GM18870 (cell line): ENCODE measurements around the gene DEFB121.
"Not testable (repeated sequence)": the region's sequence is repeated elsewhere in the genome, so short reads cannot be mapped to it uniquely, and the experiment has no call there.

Source experiments
- ATAC-seq: cut with Tn5 transposase; IDR thresholded peaks from one replicate; pipeline ENCODE4 v1.9.1; 2021; ENCODE audit warnings: moderate library complexity; ENCODE audit not compliant: unreplicated experiment

Gene DEFB121, protein sequence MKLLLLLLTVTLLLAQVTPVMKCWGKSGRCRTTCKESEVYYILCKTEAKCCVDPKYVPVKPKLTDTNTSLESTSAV

DNA sequence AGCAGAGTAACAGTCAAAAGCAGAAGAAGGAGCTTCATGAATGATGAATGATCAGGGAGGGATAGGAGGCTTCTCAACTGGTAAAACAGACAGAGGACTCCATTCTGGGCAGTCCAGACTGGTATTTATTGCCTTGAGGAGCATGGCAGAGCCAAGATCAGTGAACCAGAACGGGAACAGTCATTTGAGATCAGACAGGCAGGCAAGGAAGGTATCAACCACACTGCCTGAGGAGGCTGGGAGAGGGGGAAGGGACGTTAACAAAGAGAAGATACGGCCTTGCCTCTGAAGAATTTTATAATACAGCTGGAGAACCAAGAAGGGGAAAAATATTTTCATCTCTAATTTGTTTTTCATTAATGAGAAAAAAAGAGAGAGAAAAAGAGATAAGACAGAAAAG, at the start of gene DEFB121:
Gene DEFB121 (minus strand): TSS at position 101 of the 400 bp plus-strand sequence. CDS start 63 bp downstream, at position 38.
- ATAC-seq = no peak

DNA sequence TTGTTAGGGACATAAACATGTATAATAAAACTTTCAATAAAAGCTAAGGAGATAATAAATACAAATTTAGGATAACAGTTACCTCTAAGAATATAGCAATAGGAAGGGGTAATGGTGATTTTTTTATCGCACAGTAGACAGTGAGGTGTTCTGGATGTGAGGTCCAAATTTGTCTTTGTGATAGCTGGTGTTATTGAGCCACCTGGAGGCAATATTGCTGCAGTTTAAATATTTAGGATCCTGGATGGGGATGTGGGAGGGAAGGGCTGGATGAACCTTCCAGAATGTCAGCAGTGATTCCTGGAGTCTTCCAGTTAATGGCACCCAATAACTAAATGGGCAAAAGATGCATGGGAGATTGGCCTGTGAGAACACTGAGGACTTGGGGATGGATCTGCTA, 48.3 kb upstream of the DEFB121 start:
- ATAC-seq = no peak

DNA sequence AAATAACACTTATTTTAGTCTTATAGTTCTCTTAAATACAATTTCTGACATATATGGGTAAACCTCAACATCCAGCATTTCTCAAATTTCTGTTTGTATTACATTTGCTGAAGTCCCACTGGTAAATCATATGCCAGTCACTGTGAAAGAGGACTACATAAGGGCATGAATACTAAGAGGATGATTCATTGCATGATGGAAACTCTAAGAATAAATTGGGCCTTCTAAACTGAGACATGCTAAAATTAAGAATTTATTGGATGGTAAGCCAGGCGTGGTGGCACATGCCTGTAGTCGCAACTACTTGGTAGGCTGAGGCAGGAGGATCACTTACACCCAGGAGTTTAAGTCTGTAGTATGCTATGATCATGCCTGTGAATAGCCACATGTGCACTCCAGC, 46.6 kb upstream of the DEFB121 start:
- no peak for ATAC-seq

DNA sequence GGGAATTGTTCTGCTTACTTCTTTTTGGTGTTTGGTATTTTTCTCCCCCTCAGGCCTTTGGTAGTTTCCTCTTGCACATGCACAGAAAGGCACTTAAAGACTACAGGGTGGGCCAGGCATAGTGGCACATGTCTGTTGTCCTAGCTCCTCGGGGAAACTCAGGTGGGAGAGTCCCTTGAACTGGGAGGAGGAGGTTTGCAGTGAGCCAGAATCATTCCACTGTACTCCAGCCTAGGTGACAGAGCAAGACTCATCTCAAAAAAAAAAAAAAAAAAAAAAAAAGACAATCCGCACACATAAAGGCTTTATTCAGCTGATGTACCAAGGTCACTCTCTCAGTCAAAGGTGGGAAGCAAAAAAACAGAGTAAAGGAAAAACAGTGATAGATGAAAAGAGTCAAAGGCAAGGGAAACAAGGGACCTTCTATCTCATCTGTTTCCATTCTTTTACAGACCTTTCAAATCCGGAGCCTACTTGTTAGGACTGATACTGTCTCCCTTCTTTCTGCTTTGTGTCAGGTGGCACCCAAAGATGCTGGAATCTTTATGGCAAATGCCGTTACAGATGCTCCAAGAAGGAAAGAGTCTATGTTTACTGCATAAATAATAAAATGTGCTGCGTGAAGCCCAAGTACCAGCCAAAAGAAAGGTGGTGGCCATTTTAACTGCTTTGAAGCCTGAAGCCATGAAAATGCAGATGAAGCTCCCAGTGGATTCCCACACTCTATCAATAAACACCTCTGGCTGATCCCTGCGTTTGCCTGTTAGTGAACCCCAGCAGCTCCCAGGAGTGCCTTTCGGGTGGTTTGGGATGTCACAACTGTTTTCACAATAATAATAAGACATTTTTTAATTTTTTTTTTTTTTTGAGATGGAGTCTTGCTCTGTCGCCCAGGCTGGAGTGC, 43.7 kb upstream of the DEFB121 start:
- ATAC-seq = no peak

DNA sequence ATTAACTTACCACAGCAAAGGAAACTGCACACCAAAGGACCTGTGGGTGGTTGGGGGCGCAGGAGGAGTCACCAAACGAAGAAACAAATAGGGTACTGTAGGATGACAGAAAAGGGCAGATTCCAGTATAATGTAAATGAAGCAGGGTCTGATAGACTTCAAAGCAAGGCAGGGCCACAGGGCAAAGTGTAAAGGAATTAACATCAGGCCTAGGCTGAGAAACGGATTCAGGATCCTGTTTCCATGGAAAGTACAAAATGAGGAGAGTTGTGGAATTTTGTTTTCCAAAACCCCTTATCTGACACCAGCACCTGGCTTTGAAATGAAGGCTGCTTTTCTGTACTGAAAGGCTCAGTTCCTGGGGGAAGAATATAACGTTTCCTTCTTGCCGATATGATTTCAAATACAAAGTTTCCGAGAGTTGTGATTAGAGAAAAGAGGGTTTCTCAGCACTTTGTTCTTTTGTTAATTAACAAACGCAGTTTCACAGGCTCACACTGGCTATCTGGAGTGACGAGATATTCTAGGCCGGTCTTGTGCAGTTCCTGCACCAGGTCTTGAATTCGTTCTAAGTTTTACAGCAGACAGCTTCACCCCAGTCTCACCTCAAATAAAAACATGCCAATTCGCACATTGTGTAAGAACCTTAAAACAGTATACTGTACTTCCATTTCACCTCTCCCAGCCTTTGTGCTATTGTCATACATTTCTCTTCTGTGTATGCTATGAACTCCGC, 40.2 kb upstream of the DEFB121 start:
- ATAC-seq = no peak

DNA sequence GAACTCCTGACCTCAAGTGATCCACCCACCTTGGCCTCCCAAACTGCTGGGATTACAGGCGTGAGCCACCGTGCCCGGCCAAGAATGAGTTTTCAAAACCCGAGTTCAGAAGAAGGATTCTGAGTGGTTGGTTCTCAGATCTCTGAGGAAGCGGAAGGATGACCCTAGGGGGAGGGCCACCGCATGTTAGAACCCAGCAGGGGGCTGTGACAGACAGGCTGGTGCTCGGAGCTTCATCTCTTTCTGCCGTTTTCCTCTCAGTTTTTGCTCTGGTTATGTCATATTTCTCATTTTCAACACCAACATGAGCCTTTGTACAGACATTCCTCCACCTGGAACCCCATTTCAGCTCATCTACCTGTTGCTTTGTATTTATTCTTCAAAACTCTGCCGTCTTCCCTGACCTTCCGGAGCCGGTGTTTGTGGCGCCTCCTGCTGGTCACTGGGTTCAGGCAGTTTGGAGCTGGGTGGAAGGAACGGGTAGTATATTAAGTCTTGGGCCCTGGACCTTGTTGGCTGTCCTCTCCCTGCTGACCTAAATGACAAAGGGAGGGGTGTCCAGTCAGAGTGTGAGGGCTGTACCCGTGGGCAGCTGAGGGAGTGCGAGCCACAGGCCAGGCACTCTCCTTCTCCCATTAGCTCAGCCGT, 34.1 kb upstream of the DEFB121 start, which contains the start of gene DEFB123:
Gene DEFB123 (plus strand): TSS at position 621 of the 648 bp plus-strand sequence. CDS start 67 bp downstream, outside the sequence.
- no peak for ATAC-seq

DNA sequence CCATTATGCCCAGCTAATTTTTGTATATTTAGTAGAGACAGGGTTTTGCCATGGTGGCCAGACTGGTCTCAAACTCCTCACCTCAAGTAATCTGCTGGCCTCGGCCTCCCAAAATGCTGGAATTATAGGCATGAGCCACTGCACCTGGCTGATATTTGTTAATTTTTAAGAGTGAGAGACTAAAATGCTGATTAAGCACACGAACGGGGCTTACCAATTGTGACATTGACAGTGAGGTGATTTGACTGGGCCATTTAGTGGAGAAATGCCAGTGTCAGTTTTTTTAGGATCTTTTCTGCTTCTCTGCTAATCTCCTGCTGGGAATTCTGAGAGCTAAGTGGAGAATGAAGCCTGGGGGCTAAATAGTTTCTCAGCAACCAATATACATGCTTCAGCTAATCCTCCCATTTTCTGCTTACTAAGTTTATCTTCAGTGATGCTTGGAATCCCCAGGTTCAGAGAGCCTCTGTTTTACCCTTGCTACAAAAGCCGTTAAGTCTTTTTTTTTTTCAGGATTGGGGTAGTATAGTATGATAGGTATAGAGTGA, 24.6 kb upstream of the DEFB121 start:
- ATAC-seq = no peak

DNA sequence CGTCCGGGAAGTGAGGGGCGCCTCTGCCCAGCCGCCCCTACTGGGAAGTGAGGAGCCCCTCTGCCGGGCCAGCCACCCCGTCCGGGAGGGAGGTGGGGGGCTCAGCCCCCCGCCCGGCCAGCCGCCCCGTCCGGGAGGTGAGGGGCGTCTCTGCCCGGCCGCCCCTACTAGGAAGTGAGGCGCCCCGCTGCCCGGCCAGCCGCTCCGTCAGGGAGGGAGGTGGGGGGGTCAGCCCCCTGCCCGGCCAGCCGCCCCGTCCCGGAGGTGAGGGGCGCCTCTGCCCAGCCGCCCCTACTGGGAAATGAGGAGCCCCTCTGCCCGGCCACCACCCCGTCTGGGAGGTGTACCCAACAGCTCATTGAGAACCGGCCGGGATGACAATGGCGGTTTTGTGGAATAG, 21.6 kb upstream of the DEFB121 start:
- not testable (repeated sequence) for ATAC-seq

DNA sequence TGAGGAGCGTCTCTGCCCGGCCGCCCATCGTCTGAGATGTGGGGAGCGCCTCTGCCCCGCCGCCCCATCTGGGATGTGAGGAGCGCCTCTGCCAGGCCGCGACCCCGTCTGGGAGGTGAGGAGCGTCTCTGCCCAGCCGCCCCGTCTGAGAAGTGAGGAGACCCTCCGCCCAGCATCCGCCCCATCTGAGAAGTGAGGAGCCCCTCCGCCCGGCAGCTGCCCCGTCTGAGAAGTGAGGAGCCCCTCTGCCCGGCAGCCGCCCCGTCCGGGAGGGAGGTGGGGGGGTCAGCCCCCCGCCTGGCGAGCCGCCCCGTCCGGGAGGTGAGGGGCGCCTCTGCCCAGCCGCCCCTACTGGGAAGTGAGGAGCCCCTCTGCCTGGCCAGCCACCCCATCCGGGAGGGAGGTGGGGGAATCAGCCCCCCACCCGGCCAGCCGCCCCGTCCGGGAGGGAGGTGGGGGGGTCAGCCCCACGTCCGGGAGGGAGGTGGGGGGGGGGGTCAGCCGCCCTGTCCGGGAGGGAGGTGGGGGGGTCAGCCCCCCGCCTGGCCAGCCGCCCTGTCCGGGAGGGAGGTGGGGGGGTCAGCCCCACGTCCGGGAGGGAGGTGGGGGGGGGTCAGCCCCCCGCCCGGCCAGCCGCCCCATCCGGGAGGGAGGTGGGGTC, 21.0 kb upstream of the DEFB121 start:
- not testable (repeated sequence) for ATAC-seq

DNA sequence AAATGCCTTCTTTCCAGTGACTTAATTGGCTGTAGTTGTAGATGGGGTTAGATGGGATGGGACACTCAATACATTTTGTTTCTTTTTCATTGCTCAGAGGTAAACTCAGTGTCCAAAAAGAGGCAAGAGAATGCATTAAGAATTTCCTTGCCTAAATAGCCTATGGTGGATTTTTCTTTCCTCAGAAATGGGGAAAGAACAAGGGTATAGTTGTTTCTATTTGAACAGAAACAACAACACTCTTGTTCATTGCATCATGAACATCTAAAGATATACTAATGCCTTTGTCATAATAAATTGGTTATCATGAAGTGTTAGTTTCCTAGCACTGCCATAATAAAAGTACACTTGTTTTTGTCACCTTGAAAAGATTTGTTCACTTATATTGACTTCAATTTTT, 19.8 kb upstream of the DEFB121 start:
- no peak for ATAC-seq

DNA sequence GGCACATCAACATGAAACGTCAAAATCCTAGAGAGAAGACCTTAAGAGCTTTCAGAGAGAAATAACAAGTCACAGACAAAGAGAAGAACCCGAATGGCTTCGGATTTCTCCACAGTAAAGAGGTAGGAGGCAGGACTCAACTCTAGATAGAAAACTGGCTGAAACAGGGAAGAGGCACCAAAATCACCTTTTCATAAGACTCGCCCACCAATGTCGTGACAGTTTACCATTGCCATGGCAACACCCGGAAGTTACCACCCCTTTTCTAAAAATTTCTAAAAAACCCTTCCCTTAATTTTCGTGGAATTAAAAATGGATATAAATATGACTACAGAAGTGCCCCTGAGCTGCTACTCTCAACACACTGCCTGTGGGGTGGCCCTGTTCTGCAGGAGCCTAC, 12.3 kb upstream of the DEFB121 start:
- ATAC-seq = no peak

DNA sequence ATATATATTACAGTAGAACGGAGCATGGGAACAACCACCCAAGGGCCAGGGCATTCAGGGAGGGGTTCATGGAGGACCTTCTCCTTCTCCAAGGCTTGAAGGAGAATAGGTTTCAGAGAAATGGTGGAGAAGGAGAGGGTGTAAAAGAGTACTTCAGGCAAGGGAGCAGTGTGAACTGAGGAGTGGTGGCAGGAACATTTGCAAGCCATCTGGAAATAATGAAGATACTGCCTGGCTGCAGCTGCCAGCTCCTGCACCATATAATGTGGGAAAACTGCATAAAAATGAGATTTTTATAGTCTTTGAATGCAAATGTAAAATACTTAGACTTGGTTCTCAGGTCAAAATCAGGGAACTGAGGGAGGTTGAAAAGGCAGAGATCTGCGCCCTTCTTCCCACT, 9.6 kb upstream of the DEFB121 start:
- ATAC-seq = no peak

DNA sequence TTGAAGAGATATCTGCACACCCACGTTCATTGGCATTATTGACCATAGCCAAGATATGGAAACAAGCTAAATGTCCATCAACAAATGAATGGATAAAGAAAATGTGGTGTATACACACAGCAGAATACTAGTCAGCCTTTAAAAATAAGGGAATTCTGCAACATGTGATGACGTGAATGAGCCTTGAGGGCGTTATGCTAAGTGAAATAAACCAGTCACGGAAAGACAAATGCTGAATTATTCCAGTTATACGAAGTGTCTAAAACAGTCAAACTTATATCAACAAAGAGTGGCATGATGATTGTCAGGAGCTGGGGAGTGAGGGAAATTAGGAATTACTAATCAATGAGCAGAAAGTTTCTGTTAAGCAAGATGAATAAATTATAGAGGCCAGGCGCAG, 8.4 kb upstream of the DEFB121 start:
- ATAC-seq = no peak

DNA sequence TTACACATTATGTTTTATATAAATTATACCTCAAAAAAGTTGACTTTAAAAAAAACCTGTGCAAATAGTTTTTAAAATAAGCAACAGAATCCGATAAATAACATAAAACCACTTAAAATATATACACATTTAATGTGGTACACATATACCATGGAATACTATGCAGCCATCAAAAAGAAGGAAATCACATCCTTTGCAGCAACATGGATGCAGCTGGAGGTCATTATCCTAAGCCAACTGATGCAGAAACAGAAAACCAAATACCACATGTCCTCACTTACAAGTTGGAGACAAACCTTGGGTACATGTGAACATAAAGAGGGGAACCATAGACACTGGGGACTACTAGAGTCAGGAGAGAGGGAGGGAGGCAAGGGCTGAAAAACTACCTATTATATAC, 4.0 kb upstream of the DEFB121 start:
- no peak for ATAC-seq

DNA sequence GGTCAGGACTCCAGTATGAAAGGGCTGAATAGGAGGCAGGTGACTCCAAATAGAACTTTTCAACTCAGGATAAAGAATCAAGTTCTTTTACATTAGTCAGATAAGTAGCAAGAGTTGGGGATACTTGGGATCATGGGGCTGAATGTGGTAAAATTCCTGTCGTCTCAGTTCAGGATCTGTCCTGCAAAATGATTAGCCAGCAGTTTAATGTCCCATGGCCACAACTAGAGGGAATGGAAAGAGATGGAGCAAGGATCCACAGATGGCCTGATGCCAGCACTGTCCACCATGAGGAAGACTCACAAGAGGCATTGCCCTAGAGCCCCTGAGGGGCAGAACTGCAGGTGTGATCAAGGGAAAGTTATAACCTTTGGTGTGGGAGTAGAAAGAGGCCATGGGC, 2.1 kb downstream of the DEFB121 start:
- no peak for ATAC-seq

DNA sequence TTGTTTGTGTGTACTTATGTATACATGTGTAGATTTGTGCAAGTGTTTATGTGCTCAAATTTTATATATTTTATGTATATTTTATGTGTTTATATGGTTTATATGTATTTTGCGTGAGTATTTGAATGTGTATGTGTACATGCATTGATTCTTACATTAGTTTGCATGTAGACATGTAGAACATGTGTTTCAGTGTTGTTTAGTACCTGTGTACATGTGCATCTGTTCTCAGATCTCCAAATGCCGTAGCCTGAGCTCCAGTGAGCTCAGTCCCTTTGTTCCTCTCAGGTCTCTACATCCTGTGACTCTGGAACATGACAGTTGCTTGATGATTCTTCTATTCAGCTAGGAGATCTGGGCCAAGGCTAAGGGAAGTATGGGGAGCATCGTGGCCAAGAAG, 11.1 kb downstream of the DEFB121 start:
- ATAC-seq = no peak

DNA sequence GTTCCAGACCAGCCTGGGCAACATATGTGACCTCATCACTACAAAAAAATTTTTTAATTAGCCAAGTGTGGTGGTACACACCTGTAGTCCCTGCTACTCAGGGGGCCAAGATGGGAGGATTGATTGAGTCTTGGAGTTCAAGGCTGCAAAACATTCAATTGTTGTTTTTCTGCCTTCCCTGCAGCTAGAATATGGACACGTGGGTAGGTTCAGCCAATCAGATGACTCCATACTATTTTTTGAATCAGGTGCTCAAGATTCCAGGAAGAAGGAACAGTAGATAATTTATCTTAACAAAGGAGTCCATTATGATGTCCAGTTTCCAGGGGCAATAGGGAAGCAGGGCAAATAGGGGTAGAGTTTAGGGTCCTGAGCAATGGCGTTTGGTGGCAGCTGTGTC, 13.2 kb downstream of the DEFB121 start:
- no peak for ATAC-seq

DNA sequence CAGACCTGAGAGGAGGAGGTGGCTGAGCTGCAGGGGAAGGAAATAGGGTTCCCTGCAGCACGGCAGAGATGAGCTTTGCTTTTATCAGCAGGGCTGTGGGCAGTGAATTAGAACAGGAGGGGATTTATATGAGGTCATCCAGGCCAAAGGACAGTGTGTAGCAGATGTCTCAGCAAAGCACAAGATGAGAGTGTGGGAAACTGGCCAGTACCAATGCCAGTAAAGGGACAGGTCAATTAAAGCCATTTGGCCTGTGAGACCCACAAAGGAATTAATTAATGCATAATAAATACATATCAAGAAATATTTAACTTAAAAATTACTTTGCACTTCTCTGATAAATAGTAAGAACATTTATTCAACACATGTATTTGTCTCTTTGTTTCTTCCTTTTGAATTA, 15.5 kb downstream of the DEFB121 start, which contains the start of gene DEFB119:
Gene DEFB119 (minus strand): TSS at position 101 of the 400 bp plus-strand sequence. CDS start 107 bp downstream, outside the sequence.
- ATAC-seq = no peak

DNA sequence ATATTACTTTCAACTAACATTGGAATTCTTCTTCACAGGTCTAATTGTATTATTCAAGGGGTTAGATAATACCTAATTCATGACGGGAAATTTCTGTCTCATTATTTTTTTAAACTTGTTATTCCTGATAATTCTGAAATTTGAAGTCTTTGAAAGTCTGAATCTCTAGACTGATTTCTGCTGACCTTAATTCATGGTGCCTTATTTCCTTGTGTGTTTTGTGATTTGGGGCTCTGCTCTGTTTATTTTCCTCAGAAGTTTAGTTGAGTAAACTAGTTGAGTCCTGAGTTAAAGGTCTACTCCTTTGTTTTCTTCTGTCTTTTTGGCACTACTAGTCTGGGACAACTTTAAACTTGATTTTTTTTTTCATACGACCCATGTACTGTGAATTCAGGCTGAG, 31.7 kb downstream of the DEFB121 start:
- no peak for ATAC-seq

DNA sequence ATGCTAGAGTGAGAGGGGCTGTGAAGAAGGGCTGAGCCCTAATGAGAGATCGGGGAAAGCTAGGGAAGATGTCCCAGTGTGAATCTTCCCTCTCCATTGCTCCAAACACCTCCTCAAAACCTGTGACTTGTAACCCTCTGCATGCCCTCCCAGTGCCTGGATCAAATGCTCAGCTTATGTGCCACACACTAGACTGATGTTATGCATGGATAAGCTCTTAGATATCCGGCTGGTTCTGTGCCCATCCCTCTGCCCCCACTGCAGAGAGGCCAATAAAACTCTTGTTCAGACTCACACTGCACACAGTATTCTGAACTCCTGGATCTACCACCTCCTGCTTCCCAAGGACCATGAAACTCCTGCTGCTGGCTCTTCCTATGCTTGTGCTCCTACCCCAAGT, 37.7 kb downstream of the DEFB121 start, which contains the start of gene DEFB118:
Gene DEFB118 (plus strand): TSS at position 301 of the 400 bp plus-strand sequence. CDS start 50 bp downstream, at position 351.
- ATAC-seq = no peak
